Gastrocnemius medialis (tissue), 4 donors: ENCODE measurements around the gene PIP4K2B.

Experiments
- CTCF ChIP-seq, 5 experiments: fragments of 450-650 bp in 3 of 5; fragments of 200-600 bp in 2 of 5; sonication (generic) in 2 of 5; IDR thresholded peaks in 4 of 5; conservative IDR thresholded peaks in 1 of 5; 1 replicate in 4 of 5; 2 replicates in 1 of 5; pipeline ENCODE4 v1.5.1; 2016 to 2019; ENCODE audit warnings: antibody characterized with exemption in 5 of 5, mild to moderate bottlenecking in 3 of 5, moderate library complexity in 3 of 5
- POLR2A ChIP-seq, 2 donors: fragments of 450-650 bp; IDR thresholded peaks; one replicate each; pipeline ENCODE4 v1.6.1; 2017; ENCODE audit warnings: antibody characterized with exemption in 2 of 2, mild to moderate bottlenecking in 2 of 2, moderate library complexity in 2 of 2

GRCh38 chr17:38727736-38728135 lies 71.6 kb downstream of the PIP4K2B start:
- no peak for TF ChIP-seq CTCF (IDR thresholded peaks at IDR 0.05 in 4 of 5, conservative IDR thresholded peaks at IDR 0.05 in 1 of 5)
- no peak for TF ChIP-seq POLR2A (IDR thresholded peaks at IDR 0.05)
